ENCODE data around the gene TNIP1. TPM values are rescaled to one million over a fixed set of nuclear protein-coding genes. Genes with fewer than 3 reads are reported as not detected.

Gene TNIP1
- total RNA-seq, 6 donors from 2014 or later: 109 to 166 (median 130) TPM

DNA sequence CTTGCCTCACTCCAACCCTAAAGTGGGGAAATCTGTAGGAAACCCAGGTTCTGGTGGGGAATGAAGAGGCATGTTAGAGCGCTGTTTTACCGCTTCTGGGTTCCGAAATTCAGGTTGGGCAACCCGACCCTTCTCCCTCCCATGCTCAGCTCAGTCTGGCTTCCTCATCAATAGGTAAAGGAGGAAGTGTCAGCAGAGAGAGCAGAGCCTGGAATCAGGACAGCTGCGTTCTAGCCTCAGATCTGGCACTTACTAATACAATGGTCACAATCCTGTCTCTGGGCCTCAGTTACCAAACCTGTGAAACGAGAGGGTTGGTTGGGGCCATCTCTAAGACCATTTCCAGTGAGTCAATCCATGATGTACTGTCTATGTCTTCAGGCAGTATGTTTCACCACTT lies 16.2 kb upstream of the TNIP1 start:
- TF ChIP-seq EP300 (IDR thresholded peaks at IDR 0.05): no peak
- no peak for TF ChIP-seq POLR2AphosphoS5 (IDR thresholded peaks at IDR 0.05)
- TF ChIP-seq, protein P1, sequence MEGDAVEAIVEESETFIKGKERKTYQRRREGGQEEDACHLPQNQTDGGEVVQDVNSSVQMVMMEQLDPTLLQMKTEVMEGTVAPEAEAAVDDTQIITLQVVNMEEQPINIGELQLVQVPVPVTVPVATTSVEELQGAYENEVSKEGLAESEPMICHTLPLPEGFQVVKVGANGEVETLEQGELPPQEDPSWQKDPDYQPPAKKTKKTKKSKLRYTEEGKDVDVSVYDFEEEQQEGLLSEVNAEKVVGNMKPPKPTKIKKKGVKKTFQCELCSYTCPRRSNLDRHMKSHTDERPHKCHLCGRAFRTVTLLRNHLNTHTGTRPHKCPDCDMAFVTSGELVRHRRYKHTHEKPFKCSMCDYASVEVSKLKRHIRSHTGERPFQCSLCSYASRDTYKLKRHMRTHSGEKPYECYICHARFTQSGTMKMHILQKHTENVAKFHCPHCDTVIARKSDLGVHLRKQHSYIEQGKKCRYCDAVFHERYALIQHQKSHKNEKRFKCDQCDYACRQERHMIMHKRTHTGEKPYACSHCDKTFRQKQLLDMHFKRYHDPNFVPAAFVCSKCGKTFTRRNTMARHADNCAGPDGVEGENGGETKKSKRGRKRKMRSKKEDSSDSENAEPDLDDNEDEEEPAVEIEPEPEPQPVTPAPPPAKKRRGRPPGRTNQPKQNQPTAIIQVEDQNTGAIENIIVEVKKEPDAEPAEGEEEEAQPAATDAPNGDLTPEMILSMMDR (IDR thresholded peaks at IDR 0.05): no peak
- no peak for TF ChIP-seq POLR2A (IDR thresholded peaks at IDR 0.05)
- DNase-seq (no peak), ATAC-seq (ENCODE audit: low FRiP score in 2 of 2) (no peak)
- WGBS, 2 donors: 73 to 83% methylated on average over 5 to 6 of the region's 6 CpGs
- Histone ChIP-seq H3K27me3 (no peaks in the 10 kb centered on the region), H3K36me3 (peaks cover 0 to 14% (median 3%) of the 10 kb centered on the region in 4 donors), H3K4me1 (peaks cover 71 to 86% (median 77%) of the 10 kb centered on the region in 4 donors), H3K27ac (peak overlapping the region in 3 of 4 donors; percentile 23 to 86 (median 83)), H3K9me3 (no peaks in the 10 kb centered on the region), H3K4me3 (no peak overlapping the region)

DNA sequence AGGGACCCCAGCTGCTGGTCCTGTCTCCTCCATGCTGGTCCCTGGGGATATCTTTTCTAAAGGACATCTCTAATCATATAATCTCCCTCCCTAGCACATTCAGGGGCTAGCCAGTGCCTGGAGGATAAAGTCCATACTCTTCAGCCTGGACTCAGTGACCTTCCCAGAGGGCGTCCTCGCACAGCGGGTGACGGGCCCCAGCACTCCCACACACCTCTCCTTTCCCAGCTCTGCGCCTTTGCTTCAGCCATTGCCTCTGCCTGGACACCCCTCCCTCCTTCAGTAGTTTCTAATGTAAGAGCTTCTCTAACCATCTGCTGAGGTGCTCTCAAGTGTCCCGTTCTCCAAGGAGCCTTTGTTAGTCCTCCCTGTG lies 15.2 kb upstream of the TNIP1 start:
- Histone ChIP-seq H3K36me3 (peaks cover 0 to 4% (median under 1%) of the 10 kb centered on the region in 4 donors), H3K9me3 (no peaks in the 10 kb centered on the region), H3K27me3 (no peaks in the 10 kb centered on the region), H3K4me1 (peaks cover 65 to 78% (median 70%) of the 10 kb centered on the region in 4 donors), H3K4me3 (no peak overlapping the region), H3K27ac (peak overlapping the region; percentile 63 to 86 (median 84))
- ATAC-seq (ENCODE audit: low FRiP score in 2 of 2): no peak
- TF ChIP-seq, protein P1 (IDR thresholded peaks at IDR 0.05): no peak
- TF ChIP-seq EP300 (IDR thresholded peaks at IDR 0.05) (no peak), POLR2A (IDR thresholded peaks at IDR 0.05) (no peak), POLR2AphosphoS5 (IDR thresholded peaks at IDR 0.05) (no peak)
- 83 to 87% methylated on average over 6 of the region's 6 CpGs for WGBS, 2 donors
- peak in 1 of 2 donors; percentile 42 for DNase-seq

DNA sequence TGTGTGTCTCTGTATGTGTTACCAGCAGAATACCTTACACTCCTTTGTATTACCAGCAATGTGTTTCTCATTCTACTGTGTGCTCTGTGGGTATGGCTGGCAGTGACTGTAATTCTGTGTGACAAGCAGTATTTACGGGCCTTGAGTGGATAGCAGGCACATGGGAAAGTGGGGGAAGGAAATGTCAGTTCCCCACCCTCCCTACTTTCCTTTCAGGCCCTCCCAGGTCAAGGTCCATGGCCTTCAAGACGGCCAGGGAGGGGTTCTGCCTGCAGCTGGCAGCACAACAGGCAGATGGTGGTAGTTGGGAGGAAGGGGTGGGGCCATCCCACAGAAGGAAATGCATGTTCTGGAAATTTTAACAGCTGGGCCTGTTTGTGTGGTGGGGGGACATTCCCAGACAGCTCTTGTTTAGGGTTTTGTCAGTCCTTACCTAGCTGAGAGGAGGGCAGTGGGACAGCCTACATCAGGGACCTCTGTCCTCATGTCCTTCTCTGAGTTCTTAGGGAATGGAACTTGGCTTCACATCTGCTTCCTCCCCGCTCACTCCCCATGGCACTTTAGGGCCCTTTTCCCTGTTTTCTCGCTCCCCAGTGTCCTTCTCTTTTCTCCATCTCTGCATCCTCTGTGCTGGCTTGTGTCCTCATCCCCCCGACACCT lies 14.6 kb upstream of the TNIP1 start:
- no peaks in the 10 kb centered on the region for H3K9me3 ChIP-seq
- WGBS, 2 donors: 49 to 53% methylated on average over 5 of the region's 5 CpGs
- DNase-seq (no peak), ATAC-seq (ENCODE audit: low FRiP score in 2 of 2) (peak in 1 of 2 donors; percentile 27)
- H3K4me1 ChIP-seq: peaks cover 60 to 73% (median 64%) of the 10 kb centered on the region in 4 donors
- H3K4me3 ChIP-seq: no peak overlapping the region
- peak overlapping the region; percentile 63 to 86 (median 84) for H3K27ac ChIP-seq
- H3K36me3 ChIP-seq: no peaks in the 10 kb centered on the region
- H3K27me3 ChIP-seq: no peaks in the 10 kb centered on the region
- peak; percentile 65 to 74 for TF ChIP-seq POLR2AphosphoS5 (IDR thresholded peaks at IDR 0.05)
- TF ChIP-seq POLR2A (IDR thresholded peaks at IDR 0.05): no peak
- TF ChIP-seq, protein P1 (IDR thresholded peaks at IDR 0.05): no peak
- TF ChIP-seq EP300 (IDR thresholded peaks at IDR 0.05): peak in 1 of 4 donors; percentile 31

DNA sequence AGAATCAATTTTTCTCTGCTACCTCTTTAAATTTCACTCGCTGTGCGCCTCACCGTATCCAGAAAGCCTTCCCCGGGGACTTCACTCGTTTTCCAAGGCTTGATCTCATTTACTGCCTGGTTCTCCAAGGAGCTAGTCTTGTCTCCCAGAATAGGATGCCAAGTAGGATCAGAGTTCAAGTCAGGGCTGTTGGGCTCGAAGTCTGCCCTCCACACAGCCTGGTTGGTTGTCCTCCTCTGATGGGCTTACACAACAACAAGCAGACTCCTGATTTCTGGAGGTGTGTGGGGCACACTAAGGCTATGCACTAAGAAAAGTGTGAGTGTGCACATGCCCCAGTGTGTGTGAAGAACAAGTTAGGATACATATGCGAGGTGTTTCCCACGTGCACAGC lies 14.0 kb upstream of the TNIP1 start:
- ATAC-seq (ENCODE audit: low FRiP score in 2 of 2) (no peak), DNase-seq (no peak)
- Histone ChIP-seq H3K27ac (peak overlapping the region; percentile 79 to 86 (median 84)), H3K36me3 (no peaks in the 10 kb centered on the region), H3K27me3 (no peaks in the 10 kb centered on the region), H3K9me3 (no peaks in the 10 kb centered on the region), H3K4me3 (no peak overlapping the region), H3K4me1 (peaks cover 54 to 68% (median 58%) of the 10 kb centered on the region in 4 donors)
- TF ChIP-seq POLR2A (IDR thresholded peaks at IDR 0.05) (no peak), POLR2AphosphoS5 (IDR thresholded peaks at IDR 0.05) (no peak), EP300 (IDR thresholded peaks at IDR 0.05) (no peak)
- TF ChIP-seq, protein P1 (IDR thresholded peaks at IDR 0.05): no peak
- WGBS, 2 donors: 62 to 63% methylated on average over 8 of the region's 8 CpGs
